Nephron progenitor cell (in vitro differentiated cells): Measurements from ENCODE around the gene PPP1R1B.

Source experiments
- DNase-seq: peaks from one replicate; pipeline ENCODE4 v3.0.0; 2021
- H3K27ac Mint-ChIP-seq: 2 replicates; pipeline ENCODE4 v1.8.0; 2021; ENCODE audit warnings: mild to moderate bottlenecking, moderate library complexity, mixed read lengths
- H3K27me3 Mint-ChIP-seq: 2 replicates; pipeline ENCODE4 v1.8.0; 2021; ENCODE audit warnings: mild to moderate bottlenecking, low read depth, mixed read lengths; ENCODE audit not compliant: poor library complexity
- H3K36me3 Mint-ChIP-seq: 2 replicates; pipeline ENCODE4 v1.8.0; 2021; ENCODE audit warnings: low read depth, mixed read lengths
- H3K4me1 Mint-ChIP-seq: 2 replicates; pipeline ENCODE4 v1.8.0; 2021; ENCODE audit warnings: mixed read lengths
- H3K4me3 Mint-ChIP-seq: 2 replicates; pipeline ENCODE4 v1.8.0; 2021; ENCODE audit warnings: mild to moderate bottlenecking, moderate library complexity, mixed read lengths
- H3K9me3 Mint-ChIP-seq: 2 replicates; pipeline ENCODE4 v1.8.0; 2021; ENCODE audit warnings: mild to moderate bottlenecking, moderate library complexity, mixed read lengths
- TF ChIP-seq, protein P1 (sequence below): fragments of 200-600 bp; sonication (generic); IDR thresholded peaks from 2 replicates; pipeline ENCODE4 v1.5.0; 2021; ENCODE audit warnings: antibody characterized with exemption

The PPP1R1B gene

GRCh38 chr17:39667945-39668924 is 41.5 kb downstream of the PPP1R1B start, which contains the start of gene PNMT:
Gene PNMT, plus strand, starts transcription at chr17:39668453. Its CDS starts 23 bp downstream, at chr17:39668476.
- Mint-ChIP-seq H3K9me3 (no peaks in the 10 kb centered on the region), H3K27ac (no peak within 1 kb of the TSS), H3K27me3 (peaks cover 49% of the 10 kb centered on the region), H3K4me3 (peak within 1 kb of the TSS; percentile 59), H3K4me1 (peaks cover 21% of the 10 kb centered on the region), H3K36me3 (no peaks in the 10 kb centered on the region)
- TF ChIP-seq, protein P1, sequence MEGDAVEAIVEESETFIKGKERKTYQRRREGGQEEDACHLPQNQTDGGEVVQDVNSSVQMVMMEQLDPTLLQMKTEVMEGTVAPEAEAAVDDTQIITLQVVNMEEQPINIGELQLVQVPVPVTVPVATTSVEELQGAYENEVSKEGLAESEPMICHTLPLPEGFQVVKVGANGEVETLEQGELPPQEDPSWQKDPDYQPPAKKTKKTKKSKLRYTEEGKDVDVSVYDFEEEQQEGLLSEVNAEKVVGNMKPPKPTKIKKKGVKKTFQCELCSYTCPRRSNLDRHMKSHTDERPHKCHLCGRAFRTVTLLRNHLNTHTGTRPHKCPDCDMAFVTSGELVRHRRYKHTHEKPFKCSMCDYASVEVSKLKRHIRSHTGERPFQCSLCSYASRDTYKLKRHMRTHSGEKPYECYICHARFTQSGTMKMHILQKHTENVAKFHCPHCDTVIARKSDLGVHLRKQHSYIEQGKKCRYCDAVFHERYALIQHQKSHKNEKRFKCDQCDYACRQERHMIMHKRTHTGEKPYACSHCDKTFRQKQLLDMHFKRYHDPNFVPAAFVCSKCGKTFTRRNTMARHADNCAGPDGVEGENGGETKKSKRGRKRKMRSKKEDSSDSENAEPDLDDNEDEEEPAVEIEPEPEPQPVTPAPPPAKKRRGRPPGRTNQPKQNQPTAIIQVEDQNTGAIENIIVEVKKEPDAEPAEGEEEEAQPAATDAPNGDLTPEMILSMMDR: peak; percentile 56
- DNase-seq: peak; percentile 84

- TF ChIP-seq, protein P1: no peak
- Mint-ChIP-seq H3K27me3 (peaks cover 49% of the 10 kb centered on the region), H3K4me1 (peaks cover 17% of the 10 kb centered on the region), H3K36me3 (no peaks in the 10 kb centered on the region), H3K4me3 (no peak overlapping the region), H3K27ac (no peak overlapping the region), H3K9me3 (no peaks in the 10 kb centered on the region)
- DNase-seq: no peak
Measured at GRCh38 chr17:39669897-39670735, 43.4 kb downstream of the PPP1R1B start.

GRCh38 chr17:39670746-39671145 is 44.0 kb downstream of the PPP1R1B start:
- H3K36me3 Mint-ChIP-seq: no peaks in the 10 kb centered on the region
- no peak overlapping the region for H3K4me3 Mint-ChIP-seq
- no peak overlapping the region for H3K27ac Mint-ChIP-seq
- TF ChIP-seq, protein P1: no peak
- H3K9me3 Mint-ChIP-seq: no peaks in the 10 kb centered on the region
- no peak for DNase-seq
- H3K4me1 Mint-ChIP-seq: peaks cover 24% of the 10 kb centered on the region
- H3K27me3 Mint-ChIP-seq: peaks cover 47% of the 10 kb centered on the region

- TF ChIP-seq, protein P1: peak; percentile 64
- Mint-ChIP-seq H3K9me3 (no peaks in the 10 kb centered on the region), H3K4me3 (no peak overlapping the region), H3K27me3 (peaks cover 36% of the 10 kb centered on the region), H3K4me1 (peaks cover 26% of the 10 kb centered on the region), H3K27ac (no peak overlapping the region), H3K36me3 (no peaks in the 10 kb centered on the region)
- DNase-seq: peak; percentile 55
Measured at GRCh38 chr17:39671651-39672521, 45.1 kb downstream of the PPP1R1B start.

- TF ChIP-seq, protein P1: no peak
- Mint-ChIP-seq H3K4me3 (no peak overlapping the region), H3K36me3 (no peaks in the 10 kb centered on the region), H3K9me3 (no peaks in the 10 kb centered on the region), H3K27ac (no peak overlapping the region), H3K4me1 (peaks cover 32% of the 10 kb centered on the region), H3K27me3 (peaks cover 28% of the 10 kb centered on the region)
- DNase-seq: no peak
Measured at GRCh38 chr17:39672522-39673334, 46.0 kb downstream of the PPP1R1B start.
